A673 (cell line): Measurements from ENCODE around the gene BNC2. TPM values are rescaled to one million over a fixed set of nuclear protein-coding genes. Genes with fewer than 3 reads are reported as not detected.
A peak's percentile ranks its signal among the peaks of the same experiment; 100 is the strongest.
"Not testable (repeated sequence)": the region's sequence is repeated elsewhere in the genome, so short reads cannot be mapped to it uniquely, and the experiment has no call there.

Source experiments
- BruUV-seq: library from RNA; stranded (reverse); fragments of 400-500 nt; replicated peaks from 2 replicates; lab custom pipeline; 2021; lab: Mats Ljungman, UMichigan
- CTCF ChIA-PET: fragments of 300-600 bp; sonication (Branson Sonifier 250); formaldehyde crosslinking; loops from one replicate; lab custom pipeline; 2022; ENCODE audit warnings: antibody characterized with exemption; lab: Charles Lee
- POLR2A ChIA-PET: fragments of 300-600 bp; sonication (Branson Sonifier 250); formaldehyde crosslinking; loops from one replicate; lab custom pipeline; 2022; ENCODE audit warnings: antibody characterized with exemption; ENCODE audit not compliant: low non-redundant PET; lab: Charles Lee
- DNase-seq: peaks from one replicate; pipeline ENCODE4 v3.0.0-alpha.2; 2015; ENCODE audit warnings: low spot score
- H3K27ac ChIP-seq: fragments of 200-600 bp; sonication (generic); 2 replicates; pipeline ENCODE4 v1.5.1; 2016; ENCODE audit warnings: mixed run types, low read depth, mild to moderate bottlenecking, mixed read lengths, antibody characterized with exemption, low read length; ENCODE audit not compliant: poor library complexity, severe bottlenecking
- H3K27me3 ChIP-seq: fragments of 200-600 bp; sonication (generic); replicated peaks from 2 replicates; pipeline ENCODE4 v1.6.1; 2017; ENCODE audit warnings: mixed run types, low read depth, mild to moderate bottlenecking, mixed read lengths, antibody characterized with exemption, low read length; ENCODE audit not compliant: insufficient read depth, poor library complexity
- H3K36me3 ChIP-seq: fragments of 200-600 bp; sonication (generic); 2 replicates; pipeline ENCODE4 v1.6.1; 2016; ENCODE audit warnings: mixed run types, mild to moderate bottlenecking, mixed read lengths, antibody characterized with exemption, low read length; ENCODE audit not compliant: insufficient read depth, poor library complexity, severe bottlenecking
- H3K4me1 ChIP-seq: fragments of 200-600 bp; sonication (generic); 2 replicates; pipeline ENCODE4 v1.6.1; 2017; ENCODE audit warnings: mixed run types, mild to moderate bottlenecking, mixed read lengths, antibody characterized with exemption, low read length; ENCODE audit not compliant: insufficient read depth, poor library complexity, severe bottlenecking
- H3K4me3 ChIP-seq: fragments of 200-600 bp; sonication (generic); 2 replicates; pipeline ENCODE4 v1.5.1; 2016; ENCODE audit warnings: low read depth, mixed run types, mild to moderate bottlenecking, mixed read lengths, low read length; ENCODE audit not compliant: poor library complexity, severe bottlenecking
- H3K9me3 ChIP-seq: fragments of 200-600 bp; sonication (generic); 2 replicates; pipeline ENCODE4 v1.6.1; 2016; ENCODE audit warnings: mixed run types, low read depth, mild to moderate bottlenecking, mixed read lengths, antibody characterized with exemption, low read length; ENCODE audit not compliant: poor library complexity, severe bottlenecking
- EZH2 ChIP-seq: fragments of 200-600 bp; sonication (generic); IDR thresholded peaks from 2 replicates; pipeline ENCODE4 v1.6.1; 2017; ENCODE audit warnings: borderline replicate concordance, low read depth, mild to moderate bottlenecking, mixed read lengths, antibody characterized with exemption, low read length; ENCODE audit not compliant: poor library complexity, severe bottlenecking
- intact Hi-C: fragments of 100-400 bp; cut with micrococcal nuclease; formaldehyde crosslinking; loops from one replicate; pipeline ENCODE4 v1.10.0; 2022; ENCODE audit not compliant: unreplicated experiment
- total RNA-seq: library from RNA; stranded (reverse); gene quantifications from 2 replicates; pipeline ENCODE4 v1.2.3, GENCODE V29; 2021
- TF ChIP-seq, protein P1 (sequence below): fragments of 300-800, 200-600 bp; sonication (generic); conservative IDR thresholded peaks from 2 replicates; pipeline ENCODE4 v1.5.1; 2017; ENCODE audit warnings: low read depth, mild to moderate bottlenecking, antibody characterized with exemption, low read length, moderate library complexity, mixed read lengths

BNC2 gene
- total RNA-seq, 1 experiment from 2014 or later: 0.45 TPM

DNA sequence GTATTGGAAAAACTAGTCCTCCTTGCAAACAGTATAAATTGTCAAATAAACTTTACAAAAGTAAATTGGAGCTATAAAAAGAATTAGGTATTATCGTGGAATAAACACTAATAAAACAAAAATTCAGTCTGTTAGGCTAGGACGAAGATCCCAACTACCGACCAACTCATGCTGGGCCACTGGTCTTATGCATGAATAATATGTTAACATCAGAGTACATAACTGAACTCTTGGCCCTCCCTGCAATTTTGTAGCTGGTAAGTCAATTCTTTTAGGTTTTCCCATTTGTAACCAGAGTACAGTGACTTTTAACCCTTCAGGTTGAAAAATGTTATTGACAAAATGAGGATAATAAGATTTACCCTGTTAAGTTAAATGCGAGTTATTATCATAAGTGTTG, 428.7 kb downstream of the BNC2 start:
- DNase-seq: no peak
- no peak overlapping the region for H3K4me3 ChIP-seq
- H3K4me1 ChIP-seq: no peaks in the 10 kb centered on the region
- intact Hi-C loops: no loop called here
- BruUV-seq: no TSS peak
- H3K9me3 ChIP-seq: no peaks in the 10 kb centered on the region
- peaks cover 13% of the 10 kb centered on the region for H3K27me3 ChIP-seq
- TF ChIP-seq, protein P1, sequence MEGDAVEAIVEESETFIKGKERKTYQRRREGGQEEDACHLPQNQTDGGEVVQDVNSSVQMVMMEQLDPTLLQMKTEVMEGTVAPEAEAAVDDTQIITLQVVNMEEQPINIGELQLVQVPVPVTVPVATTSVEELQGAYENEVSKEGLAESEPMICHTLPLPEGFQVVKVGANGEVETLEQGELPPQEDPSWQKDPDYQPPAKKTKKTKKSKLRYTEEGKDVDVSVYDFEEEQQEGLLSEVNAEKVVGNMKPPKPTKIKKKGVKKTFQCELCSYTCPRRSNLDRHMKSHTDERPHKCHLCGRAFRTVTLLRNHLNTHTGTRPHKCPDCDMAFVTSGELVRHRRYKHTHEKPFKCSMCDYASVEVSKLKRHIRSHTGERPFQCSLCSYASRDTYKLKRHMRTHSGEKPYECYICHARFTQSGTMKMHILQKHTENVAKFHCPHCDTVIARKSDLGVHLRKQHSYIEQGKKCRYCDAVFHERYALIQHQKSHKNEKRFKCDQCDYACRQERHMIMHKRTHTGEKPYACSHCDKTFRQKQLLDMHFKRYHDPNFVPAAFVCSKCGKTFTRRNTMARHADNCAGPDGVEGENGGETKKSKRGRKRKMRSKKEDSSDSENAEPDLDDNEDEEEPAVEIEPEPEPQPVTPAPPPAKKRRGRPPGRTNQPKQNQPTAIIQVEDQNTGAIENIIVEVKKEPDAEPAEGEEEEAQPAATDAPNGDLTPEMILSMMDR: no peak
- TF ChIP-seq EZH2: no peak
- ChIA-PET POLR2A (no interaction called here), CTCF (no interaction called here)
- no peaks in the 10 kb centered on the region for H3K36me3 ChIP-seq
- H3K27ac ChIP-seq: no peak overlapping the region

DNA sequence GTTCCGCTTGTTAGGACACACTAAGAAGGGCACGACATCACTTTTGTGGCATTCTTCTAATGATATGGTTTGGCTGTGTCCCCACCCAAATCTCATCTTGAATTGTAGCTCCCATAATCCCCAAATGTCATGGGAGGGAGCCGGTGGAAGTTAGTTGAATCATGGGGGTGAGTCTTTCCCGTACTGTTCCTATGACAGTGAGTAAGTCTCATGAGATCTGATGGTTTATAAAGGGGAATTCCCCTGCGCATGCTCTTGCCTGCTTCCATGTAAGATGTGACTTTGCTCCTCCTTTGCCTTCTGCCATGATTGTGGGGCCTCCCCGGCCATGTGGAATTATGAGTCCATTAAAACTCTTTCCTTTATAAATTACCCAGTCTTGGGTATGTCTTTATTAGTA, 431.6 kb downstream of the BNC2 start:
- H3K4me3 ChIP-seq, POLR2A ChIA-PET, DNase-seq, H3K27me3 ChIP-seq, H3K27ac ChIP-seq, CTCF ChIA-PET, intact Hi-C loops, H3K36me3 ChIP-seq, BruUV-seq, H3K4me1 ChIP-seq, H3K9me3 ChIP-seq: not testable (repeated sequence)

DNA sequence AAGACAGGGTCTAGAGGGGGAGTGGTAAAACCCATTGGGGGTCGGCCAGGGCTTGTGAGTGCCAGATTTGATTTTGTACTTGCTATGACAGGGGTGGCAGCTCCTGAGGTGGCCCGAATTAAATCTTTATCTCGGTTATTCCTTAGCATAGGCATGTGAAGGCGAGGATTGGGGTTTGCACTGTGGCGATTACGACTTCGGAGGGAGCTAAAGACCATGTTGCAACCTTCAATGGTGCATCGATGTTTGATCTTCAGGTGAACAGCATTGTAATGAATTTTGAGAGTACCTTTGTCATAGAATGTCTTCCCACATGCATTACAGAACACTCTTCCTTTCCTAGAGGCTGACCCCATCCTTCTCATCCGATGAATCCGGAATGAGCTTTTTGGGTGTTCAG, 433.9 kb downstream of the BNC2 start:
- no peaks in the 10 kb centered on the region for H3K27me3 ChIP-seq
- TF ChIP-seq, protein P1: no peak
- TF ChIP-seq EZH2: no peak
- H3K36me3 ChIP-seq: no peaks in the 10 kb centered on the region
- H3K4me3 ChIP-seq: no peak overlapping the region
- no TSS peak for BruUV-seq
- no peak for DNase-seq
- ChIA-PET POLR2A (no interaction called here), CTCF (no interaction called here)
- H3K9me3 ChIP-seq: no peaks in the 10 kb centered on the region
- H3K27ac ChIP-seq: no peak overlapping the region
- H3K4me1 ChIP-seq: no peaks in the 10 kb centered on the region
- intact Hi-C loops: no loop called here

DNA sequence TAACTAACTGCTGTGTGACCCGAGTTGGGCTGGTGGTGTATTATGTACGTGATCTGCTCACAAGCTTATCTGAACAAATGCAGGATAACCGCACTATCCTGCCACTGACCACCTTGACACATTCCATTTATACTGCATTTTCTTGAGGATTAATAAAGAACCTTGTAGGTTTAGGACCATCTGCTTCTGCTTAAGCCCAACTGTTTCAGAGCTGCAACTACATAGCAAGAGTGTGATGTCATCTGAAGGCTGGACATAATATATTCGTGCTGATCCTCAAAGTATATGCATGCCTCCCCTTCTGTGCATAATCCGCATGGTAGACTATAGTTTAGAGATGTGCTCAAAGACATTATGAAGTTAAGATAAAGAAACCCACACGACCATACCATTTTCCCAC, 435.9 kb downstream of the BNC2 start:
- no peaks in the 10 kb centered on the region for H3K36me3 ChIP-seq
- no peaks in the 10 kb centered on the region for H3K4me1 ChIP-seq
- no TSS peak for BruUV-seq
- no peak for TF ChIP-seq EZH2
- TF ChIP-seq, protein P1: no peak
- no peak overlapping the region for H3K4me3 ChIP-seq
- CTCF ChIA-PET: no interaction called here
- POLR2A ChIA-PET: no interaction called here
- intact Hi-C loops: no loop called here
- no peak overlapping the region for H3K27ac ChIP-seq
- H3K9me3 ChIP-seq: no peaks in the 10 kb centered on the region
- H3K27me3 ChIP-seq: no peaks in the 10 kb centered on the region
- DNase-seq: peak; percentile 9
